Neural progenitor cell (in vitro differentiated cells): ENCODE results near the gene AHNAK2.

Experiments used
- EZH2phosphoT487 ChIP-seq: fragments of 200-600 bp; sonication (generic); IDR thresholded peaks from 2 replicates; pipeline ENCODE4 v1.6.1; 2017; ENCODE audit warnings: antibody characterized with exemption
- TF ChIP-seq, protein P1 (sequence below): fragments of 200-600 bp; sonication (generic); IDR thresholded peaks from 2 replicates; pipeline ENCODE4 v1.5.1; 2017; ENCODE audit warnings: antibody characterized with exemption, mild to moderate bottlenecking

GRCh38 chr14:105023791-105024480 lies 45.8 kb upstream of the AHNAK2 start:
- TF ChIP-seq, protein P1, sequence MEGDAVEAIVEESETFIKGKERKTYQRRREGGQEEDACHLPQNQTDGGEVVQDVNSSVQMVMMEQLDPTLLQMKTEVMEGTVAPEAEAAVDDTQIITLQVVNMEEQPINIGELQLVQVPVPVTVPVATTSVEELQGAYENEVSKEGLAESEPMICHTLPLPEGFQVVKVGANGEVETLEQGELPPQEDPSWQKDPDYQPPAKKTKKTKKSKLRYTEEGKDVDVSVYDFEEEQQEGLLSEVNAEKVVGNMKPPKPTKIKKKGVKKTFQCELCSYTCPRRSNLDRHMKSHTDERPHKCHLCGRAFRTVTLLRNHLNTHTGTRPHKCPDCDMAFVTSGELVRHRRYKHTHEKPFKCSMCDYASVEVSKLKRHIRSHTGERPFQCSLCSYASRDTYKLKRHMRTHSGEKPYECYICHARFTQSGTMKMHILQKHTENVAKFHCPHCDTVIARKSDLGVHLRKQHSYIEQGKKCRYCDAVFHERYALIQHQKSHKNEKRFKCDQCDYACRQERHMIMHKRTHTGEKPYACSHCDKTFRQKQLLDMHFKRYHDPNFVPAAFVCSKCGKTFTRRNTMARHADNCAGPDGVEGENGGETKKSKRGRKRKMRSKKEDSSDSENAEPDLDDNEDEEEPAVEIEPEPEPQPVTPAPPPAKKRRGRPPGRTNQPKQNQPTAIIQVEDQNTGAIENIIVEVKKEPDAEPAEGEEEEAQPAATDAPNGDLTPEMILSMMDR, result no peak
- no peak for TF ChIP-seq EZH2phosphoT487
